ENCODE results near the gene KCNK7.
"Not testable (repeated sequence)": the region's sequence is repeated elsewhere in the genome, so short reads cannot be mapped to it uniquely, and the experiment has no call there.

KCNK7 gene, protein sequence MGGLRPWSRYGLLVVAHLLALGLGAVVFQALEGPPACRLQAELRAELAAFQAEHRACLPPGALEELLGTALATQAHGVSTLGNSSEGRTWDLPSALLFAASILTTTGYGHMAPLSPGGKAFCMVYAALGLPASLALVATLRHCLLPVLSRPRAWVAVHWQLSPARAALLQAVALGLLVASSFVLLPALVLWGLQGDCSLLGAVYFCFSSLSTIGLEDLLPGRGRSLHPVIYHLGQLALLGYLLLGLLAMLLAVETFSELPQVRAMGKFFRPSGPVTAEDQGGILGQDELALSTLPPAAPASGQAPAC

DNA sequence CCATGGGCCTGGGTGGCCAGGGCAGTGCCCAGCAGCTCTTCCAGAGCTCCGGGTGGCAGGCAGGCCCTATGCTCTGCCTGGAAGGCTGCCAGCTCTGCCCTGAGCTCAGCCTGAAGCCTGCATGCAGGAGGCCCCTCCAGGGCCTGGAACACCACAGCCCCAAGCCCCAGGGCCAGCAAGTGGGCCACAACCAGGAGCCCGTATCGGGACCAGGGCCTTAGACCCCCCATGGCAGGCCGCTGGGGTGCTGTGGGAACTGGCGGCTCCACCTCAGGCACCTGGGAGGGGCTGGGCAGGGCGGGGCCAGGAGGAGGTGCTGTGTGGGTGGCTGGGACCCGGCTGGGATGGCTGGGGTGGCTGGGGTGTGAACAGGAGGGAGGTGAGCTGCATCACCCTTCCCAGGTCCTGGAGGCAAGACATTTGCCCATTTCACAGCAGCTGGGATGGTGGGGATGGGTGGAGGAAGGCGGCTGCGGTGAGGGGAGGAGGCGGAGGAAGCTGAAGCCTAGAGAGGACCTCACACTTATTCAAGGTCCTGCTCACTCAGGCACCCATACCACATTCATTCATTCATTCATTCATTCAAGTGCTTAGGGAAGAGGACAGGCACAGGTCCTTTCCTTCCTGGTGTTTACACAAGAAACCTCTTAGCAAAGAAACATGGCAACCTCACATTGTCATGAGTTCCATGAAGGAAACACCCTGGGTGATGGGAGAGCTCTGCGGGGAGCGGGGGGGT, at the start of gene KCNK7:
KCNK7 (minus strand) TSS at position 258 of the 739 bp plus-strand sequence; CDS start at position 230, 28 bp downstream.
- FAIRE-seq = no peak

DNA sequence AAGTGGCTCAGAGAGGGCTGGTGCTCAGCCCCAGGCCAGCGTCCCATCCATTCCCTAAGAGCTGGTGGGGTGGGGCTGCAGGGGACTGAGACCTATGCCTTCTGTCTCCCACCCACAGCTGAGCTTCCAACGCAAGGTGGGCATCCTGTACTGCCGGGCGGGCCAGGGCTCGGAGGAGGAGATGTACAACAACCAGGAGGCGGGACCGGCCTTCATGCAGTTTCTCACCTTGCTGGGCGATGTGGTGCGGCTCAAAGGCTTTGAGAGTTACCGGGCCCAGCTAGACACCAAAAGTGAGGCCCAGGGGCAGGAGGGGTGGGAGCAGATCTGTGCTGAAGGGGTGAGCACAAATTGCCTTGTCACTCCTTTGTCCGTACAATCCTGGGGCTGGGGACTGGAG, 49.2 kb upstream of the KCNK7 start:
- no peak for FAIRE-seq

DNA sequence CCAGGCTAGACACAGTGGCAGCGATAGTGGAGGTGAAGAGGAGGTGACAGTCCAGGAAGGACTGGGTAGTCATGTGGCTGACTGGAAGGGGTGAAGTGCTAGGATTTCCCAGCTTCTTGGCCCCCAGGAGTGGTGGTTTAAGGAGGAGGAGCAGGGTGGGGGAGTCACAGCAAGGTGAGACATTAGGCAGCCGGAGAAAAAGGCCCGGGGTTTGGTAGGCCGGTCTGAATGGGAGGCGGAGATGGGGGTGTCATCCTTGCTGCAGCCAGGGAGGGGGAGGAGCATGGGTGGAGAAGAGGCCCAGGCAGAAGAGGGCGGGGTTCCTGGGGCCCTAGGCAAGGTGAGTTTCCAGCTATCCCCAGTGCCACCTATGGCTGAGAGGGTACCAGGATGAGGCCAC, 48.4 kb upstream of the KCNK7 start:
- no peak for FAIRE-seq

DNA sequence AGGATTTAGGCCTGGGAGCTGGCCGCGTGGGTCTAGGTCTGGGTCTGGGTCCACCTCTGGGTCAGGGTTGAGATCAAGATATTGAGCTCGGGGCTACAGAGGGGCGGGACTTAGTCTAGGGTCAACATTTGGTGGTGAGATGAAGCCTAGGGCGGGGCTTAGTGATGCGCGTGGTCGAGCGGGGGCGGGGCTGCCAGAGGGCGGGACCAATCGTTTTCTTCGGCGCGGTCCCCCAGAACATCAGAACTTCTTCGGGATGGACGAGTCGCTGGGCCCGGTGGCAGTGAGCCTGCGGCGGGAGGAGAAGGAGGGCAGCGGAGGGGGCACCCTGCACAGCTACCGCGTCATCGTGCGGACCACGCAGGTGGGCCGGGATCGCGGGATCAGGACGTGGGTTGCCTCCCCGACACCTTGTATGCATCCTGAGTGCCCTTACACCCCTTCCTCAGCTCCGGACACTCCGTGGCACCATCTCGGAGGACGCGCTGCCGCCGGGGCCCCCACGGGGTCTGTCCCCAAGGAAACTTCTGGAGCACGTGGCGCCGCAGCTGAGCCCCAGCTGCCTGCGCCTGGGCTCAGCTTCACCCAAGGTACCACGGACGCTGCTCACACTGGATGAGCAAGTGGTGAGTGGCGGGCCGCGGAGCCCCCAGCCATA, 46.5 kb upstream of the KCNK7 start:
- no peak for FAIRE-seq

DNA sequence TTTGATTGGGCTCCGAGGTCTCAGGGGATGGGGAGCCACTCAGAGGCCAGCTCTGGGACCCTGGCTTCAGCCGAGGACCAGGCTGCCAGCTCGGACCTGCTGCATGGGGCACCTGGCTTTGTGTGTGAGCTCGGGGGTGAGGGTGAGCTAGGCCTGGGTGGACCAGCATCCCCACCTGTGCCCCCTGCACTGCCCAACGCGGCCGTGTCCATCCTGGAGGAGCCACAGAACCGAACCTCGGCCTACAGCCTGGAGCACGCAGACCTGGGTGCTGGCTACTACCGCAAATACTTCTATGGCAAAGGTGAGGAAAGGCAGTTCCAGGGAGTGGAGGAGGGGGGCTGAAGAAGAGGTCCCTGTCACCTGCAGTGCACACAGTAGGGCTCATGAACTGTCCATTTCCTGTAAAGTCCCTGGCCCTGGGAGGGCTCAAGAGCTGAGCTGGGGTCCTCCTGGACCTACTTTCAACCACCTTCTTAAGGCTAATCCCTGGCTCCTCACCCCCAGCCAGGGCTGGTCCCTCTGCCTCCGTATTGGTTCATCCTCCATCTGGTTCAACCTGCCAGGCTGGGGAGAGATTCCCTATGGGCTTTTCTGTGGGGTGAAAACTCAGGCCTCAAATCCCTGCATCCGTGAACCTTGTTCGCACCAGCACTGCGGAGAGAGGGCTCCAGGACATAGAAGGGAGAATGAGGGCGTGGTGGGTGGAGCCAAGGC, 45.9 kb upstream of the KCNK7 start:
- no peak for FAIRE-seq

DNA sequence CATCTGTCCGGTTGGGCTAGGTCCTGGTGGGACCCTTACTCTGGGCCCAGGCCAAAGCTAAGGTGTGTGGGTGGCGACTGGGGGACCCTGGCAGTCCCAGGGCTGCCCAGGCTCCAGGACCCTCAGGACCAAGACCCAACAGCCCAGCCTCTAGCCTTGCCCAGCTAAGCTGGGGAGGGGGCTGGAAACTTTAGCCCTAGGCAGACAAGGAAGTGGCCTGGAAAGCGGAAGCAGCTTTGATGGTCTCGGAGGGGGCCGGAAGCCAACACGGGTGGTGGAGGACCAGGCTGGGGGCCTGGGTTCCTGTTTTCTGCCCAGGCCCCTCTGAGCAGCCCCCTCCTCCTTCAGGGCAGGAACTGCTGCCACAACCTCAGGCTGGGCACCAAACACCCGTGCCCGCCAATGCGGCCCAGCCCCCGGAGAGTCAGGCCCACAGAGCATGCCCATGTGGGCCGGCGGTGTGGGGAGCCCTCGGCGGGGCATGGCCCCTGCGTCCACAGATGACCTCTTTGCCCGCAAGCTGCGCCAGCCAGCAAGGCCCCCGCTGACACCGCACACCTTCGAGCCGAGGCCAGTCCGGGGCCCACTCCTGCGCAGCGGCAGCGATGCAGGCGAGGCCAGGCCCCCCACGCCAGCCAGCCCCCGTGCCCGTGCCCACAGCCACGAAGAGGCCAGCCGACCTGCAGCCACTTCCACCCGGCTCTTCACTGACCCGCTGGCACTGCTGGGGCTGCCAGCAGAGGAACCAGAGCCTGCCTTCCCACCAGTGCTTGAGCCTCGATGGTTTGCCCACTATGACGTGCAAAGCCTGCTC, 45.1 kb upstream of the KCNK7 start:
- no peak for FAIRE-seq

DNA sequence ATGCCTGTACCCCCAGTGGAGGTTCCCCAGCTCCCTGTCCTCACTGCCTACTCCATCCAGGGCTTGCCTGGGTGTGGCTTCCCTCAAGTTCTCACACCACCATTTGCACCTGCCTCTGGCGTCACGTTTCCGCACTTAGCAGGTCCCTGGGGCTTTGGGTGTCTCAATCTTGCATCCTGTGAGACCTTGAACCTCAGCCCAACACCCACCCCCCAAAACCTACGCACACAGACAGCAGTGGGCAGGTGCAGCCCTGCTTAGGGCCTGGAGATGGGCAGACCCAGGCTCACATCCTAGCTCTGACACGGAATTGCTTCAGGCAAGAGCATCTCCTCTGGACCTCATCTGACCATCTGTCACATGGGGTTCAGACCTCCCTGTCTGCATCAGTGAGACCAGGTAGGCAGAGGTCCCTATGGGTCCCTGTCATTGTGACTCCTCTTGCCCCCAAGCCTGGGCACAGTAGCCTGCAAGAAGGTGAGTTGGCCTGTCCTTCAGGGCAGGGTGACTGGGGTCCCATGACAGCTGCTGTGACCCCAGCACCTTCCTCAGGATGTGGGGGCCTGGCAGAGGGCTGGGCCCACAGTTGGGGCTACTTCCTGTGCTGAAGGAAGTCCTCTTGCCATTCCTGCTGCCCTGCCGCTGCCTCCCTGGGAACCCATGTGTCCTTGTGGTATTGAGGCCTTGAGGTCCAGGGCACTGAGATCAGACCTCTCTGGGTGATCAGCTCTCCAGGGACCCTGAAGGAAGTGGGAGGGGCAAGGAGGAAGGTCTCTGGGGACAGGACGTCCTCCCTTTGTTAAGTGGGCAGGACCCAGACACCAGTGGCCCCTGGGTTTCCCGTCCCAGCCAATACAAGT, 44.3 kb upstream of the KCNK7 start:
- no peak for FAIRE-seq

DNA sequence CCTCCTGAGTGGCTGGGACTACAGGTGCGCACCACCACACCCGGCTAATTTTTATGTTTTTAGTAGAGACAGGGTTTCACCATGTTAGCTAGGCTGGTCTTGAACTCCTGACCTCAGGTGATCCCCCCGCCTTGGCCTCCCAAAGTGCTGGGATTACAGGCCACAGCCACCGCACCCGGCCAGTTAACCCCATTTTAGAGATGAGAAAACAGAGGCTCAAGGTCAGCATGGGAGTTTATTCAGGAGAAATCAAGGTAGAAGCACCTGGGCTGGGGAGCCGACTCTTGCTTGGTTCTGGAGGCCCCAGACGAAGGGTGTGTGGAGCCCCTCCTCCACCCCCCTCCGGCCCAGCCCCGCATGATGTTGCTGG, 43.6 kb upstream of the KCNK7 start:
- not testable (repeated sequence) for FAIRE-seq

DNA sequence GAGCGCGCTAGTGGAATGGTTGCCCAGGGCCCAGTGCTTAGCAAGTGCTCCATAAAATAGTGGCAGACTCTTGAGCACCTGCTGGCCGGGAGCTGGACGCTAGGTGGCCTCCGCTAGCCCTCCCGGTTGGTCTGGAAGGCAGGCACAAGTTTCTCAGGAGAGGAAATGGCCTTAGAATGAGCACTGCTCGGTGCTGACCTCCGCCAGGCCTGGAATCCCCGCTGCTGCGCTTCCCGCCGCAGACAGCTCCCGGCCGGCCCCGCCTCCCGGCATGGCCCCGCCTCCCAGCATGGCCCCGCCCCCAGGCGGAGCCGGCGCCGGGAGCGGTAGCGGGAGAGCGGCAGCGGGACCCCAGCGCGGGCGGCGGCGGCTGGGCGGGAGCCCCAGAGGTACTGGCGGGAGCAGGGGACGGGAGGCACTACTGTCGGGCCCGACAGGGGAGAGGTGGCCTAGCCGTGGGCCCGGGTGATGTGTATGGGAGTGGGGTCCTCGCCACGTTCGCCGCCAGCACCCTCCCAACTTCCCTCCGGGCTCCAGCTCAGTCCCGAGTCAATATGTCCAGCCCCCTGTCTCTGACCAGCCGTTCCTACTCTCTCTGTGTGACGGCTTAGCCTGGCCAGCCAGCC, 42.3 kb upstream of the KCNK7 start, which contains the start of gene SIPA1:
SIPA1 (plus strand) TSS at position 308 of the 626 bp plus-strand sequence. CDS start 2,821 bp downstream, outside the sequence.
- peak; percentile 19 for FAIRE-seq

DNA sequence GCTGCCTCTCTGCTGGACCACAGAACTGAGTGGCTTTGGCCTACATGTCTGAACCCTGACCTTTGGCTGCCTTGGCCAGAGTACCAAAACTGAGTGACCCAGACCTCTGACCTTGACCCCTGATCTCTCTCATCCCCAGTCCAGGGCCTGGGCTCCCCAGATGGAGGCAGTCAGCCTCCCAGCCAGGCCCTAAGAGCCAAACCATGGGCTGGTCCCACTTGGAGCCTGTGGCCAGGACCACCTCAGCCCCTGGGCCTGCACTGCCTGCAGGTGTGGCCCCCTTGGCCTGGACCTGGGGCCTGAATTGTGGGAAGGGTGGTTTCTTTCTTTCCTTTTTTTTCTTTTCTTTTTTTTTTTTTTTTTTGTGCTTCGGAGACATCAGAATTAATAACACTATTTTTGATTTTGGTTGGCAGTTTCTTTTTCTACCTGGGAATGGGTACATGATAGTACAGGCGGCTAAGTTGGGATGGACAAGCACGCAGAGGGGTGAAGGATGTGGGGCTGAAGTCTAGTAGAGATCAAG, 41.5 kb upstream of the KCNK7 start:
- FAIRE-seq = no peak

DNA sequence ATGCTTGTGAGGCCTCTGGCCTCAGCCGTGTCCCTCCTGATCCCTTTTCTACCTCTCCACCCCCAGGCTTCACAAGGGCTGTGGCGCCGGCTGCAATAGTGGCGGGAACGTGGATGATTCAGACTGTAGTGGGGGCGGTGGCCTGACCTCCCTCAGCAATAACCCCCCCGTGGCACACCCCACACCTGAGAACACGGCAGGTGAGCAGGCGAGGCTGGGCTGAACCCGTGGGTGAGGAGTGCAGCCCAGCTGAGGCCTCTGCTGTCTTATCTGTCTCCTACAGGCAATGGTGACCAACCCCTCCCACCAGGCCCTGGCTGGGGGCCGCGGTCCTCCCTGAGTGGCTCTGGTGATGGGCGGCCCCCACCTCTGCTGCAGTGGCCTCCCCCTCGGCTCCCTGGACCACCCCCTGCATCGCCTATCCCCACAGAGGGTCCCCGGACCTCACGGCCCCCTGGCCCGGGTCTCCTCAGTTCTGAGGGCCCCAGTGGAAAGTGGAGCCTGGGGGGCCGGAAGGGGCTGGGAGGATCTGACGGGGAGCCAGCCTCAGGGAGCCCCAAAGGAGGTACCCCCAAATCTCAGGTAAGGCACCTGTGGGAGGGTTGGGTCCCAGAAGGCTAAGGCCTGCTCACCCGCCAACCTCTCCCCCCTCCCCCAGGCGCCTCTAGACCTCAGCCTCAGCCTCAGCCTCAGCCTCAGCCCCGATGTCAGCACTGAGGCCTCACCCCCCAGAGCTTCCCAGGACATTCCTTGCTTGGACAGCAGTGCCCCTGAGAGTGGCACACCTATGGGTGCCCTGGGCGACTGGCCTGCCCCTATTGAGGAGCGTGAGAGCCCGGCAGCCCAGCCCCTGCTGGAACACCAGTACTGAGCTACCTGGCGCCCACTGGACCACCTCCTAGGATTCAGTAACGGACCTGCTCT, 40.8 kb upstream of the KCNK7 start:
- no peak for FAIRE-seq

DNA sequence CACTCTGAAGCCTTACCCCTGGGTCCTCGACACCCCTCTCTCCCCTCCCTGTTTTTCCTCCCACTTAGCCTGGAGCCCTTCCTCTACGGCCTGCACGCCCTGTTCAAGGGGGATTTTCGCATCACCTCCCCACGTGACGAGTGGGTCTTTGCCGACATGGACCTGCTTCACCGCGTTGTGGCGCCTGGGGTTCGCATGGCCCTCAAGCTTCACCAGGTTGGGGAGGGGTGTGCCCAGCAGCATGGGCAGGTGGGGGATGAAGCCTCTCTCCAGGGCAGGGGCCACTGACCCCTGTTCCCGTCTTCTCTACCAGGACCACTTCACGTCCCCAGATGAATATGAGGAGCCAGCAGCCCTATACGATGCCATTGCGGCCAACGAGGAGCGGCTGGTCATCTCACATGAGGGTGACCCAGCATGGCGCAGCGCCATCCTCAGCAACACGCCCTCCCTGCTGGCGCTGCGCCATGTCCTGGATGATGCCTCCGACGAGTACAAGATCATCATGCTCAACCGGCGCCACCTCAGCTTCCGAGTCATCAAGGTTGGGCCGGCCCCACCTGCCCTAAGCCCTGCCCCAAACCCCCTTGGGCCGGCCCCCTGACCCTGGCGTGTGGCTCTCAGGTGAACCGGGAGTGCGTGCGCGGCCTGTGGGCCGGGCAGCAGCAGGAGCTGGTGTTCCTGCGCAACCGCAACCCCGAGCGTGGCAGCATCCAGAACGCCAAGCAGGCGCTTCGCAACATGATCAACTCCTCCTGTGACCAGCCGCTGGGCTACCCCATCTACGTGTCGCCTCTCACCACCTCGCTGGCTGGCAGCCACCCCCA, 39.5 kb upstream of the KCNK7 start:
- no peak for FAIRE-seq

DNA sequence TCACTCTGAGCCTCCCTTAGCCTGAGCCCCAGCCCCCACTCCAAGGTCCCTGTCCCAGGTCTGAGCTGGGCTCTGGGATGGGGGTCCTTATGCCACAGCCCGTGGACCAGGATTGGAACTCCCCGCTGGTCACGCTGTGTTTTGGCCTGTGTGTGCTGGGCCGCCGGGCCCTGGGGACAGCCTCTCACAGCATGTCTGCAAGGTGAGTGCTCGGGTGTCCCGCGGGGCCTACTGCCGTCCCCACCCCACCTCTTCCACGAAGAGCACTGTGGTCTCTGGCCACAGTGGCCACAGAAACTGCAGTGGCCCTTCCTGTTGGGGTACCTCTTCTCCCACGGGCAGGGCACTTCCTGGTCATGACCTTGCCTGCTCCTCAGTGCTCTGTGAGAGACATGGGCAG, 38.8 kb upstream of the KCNK7 start:
- FAIRE-seq = no peak

DNA sequence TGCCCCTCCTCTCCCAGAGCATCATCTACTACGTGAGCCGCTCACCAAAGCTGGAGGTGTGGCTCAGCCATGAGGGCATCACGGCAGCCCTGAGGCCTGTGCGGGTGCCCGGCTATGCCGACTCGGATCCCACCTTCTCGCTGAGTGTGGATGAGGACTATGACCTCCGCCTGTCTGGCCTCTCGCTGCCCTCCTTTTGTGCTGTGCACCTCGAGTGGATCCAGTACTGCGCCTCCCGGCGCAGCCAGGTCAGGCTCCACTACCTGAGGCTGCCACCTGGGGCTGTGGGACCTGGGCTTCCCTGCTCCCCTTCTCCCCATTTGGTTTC, 38.5 kb upstream of the KCNK7 start:
- no peak for FAIRE-seq

DNA sequence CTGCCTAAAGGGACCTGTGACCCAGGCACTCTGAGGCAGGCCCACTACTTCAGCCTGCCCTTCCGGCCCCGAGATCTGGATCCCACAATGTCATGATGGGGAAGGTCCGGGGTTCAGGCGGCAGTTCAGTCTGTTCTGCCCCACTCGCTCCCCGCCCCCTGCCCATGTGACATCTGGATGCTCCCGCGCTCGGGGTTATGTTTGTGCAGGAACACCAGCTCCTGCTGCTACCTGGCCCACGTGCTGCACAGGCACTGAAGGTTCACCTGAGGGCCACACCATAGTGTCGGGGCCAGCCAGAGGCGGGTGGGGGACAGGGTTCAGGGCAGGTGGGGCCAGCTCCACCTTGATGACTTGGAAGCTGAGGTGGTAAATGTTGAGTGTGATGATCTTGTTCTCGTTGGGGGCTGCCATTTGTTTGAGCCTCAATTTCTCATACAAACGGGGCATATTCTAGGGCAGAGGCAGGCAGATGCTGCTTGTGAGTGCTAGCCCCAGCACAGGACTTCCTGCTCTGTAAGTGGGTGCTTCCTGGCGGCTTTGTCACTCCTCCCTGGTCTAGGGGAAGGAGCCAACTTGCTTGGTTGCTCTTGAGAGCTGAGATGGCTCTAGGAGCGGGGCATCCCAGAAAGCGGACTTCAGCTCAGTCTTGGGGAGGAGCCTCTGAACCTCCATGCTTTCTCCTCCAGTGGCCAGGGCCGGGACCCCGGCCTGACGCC, 37.9 kb upstream of the KCNK7 start:
- no peak for FAIRE-seq

DNA sequence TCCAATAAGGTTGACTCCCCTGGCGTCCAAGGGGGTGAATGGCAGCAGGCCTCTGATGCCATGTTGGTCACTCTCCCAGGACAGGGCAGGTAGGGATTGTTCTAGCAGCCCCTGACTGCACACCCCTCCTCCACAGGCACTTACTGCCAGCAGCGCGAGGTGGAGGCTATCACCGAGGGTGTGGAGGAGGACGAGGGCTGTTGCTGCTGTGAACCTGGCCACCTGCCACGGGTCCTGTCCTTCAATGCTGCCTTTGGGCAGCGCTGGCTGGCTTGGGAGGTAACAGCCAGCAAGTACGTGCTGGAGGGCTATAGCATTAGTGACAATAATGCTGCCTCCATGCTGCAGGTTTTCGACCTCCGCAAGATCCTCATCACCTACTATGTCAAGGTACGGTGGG, 34.6 kb upstream of the KCNK7 start:
- FAIRE-seq = no peak

DNA sequence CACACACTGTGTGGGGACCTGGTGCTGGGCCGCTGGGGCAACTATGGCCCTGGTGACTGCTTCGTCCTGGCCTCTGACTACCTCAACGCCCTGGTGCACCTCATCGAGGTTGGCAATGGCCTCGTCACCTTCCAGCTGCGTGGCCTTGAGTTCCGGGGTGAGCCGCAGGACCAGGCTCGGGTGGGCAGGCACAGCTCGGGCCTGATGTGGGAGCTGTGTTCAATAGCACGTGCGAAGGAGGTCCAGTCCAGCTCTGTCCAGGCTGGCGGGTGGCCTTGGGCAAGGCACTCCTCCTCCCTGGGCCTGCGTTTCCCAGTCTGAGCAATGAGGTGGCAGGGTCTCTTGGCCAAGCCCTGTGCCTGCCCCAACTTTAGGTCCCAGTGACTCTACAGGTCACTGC, 34.0 kb upstream of the KCNK7 start:
- FAIRE-seq = no peak

DNA sequence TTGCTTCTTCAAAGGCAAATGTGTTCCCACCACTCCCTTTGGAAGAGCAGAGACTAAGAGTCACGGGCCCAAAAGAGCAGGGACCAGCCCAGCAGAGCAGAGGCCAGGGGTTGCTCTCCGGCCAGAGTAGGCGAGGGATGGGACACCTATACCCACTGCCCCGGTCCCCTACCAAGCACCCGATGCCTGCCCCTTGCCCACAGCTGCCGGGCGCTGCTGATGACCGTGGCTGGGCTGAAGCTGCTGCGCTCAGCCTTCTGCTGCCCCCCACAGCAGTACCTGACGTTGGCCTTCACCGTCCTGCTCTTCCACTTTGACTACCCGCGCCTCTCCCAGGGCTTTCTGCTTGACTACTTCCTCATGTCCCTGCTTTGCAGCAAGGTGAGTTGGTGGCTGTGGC, 31.6 kb upstream of the KCNK7 start:
- FAIRE-seq = no peak

Measured in G401.6 (cell line).